ENCODE measurements around the gene ALDH3A2. TPM values are rescaled to one million over a fixed set of nuclear protein-coding genes. Genes with fewer than 3 reads are reported as not detected.
A peak's percentile ranks its signal among the peaks of the same experiment; 100 is the strongest.

ALDH3A2 gene
- total RNA-seq: 34.5 and 36.7 TPM in 2 replicates

DNA sequence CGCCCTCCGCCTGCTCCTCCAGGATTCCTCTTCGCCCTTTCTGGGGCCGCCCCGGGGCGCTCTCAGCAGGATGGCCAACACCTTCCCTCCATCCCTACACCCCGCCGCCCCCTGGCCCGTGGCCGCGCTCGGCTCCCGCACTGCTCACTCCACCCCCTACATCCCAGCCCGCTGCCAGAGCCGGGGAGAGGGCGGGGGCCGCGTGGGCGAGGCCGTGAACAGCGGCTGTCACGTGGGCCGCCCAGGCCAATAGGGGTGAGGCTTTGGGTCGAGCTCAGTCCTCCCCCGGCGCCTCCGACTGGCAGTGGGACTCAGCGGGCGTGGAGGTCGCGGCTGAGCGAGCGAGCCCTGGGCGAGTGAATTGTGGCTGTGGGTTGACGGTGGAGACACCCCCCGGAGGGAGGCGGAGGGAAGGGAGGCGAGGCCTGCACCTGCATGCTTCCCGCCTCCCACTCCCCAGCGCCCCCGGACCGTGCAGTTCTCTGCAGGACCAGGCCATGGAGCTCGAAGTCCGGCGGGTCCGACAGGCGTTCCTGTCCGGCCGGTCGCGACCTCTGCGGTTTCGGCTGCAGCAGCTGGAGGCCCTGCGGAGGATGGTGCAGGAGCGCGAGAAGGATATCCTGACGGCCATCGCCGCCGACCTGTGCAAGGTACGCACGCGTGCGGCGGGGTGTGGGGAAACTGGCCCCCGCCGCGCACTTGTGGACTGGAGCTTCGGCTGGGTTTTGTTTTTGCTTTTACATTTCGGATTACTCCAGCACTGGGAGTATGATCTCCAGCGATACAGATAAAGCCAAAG is at the start of gene ALDH3A2:
TSS of gene ALDH3A2 (plus strand) at position 277 of the 799 bp plus-strand sequence. CDS start at position 498, 221 bp downstream.
- DNase-seq (ENCODE audit: low read depth): peak; percentile 93
- H3K4me3 ChIP-seq (ENCODE audit: low read depth, low read length): peak within 1 kb of the TSS; percentile 83
- TF ChIP-seq, protein P1, sequence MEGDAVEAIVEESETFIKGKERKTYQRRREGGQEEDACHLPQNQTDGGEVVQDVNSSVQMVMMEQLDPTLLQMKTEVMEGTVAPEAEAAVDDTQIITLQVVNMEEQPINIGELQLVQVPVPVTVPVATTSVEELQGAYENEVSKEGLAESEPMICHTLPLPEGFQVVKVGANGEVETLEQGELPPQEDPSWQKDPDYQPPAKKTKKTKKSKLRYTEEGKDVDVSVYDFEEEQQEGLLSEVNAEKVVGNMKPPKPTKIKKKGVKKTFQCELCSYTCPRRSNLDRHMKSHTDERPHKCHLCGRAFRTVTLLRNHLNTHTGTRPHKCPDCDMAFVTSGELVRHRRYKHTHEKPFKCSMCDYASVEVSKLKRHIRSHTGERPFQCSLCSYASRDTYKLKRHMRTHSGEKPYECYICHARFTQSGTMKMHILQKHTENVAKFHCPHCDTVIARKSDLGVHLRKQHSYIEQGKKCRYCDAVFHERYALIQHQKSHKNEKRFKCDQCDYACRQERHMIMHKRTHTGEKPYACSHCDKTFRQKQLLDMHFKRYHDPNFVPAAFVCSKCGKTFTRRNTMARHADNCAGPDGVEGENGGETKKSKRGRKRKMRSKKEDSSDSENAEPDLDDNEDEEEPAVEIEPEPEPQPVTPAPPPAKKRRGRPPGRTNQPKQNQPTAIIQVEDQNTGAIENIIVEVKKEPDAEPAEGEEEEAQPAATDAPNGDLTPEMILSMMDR (IDR thresholded peaks at IDR 0.05; ENCODE audit: insufficient read depth, low read depth, low read length): no peak

DNA sequence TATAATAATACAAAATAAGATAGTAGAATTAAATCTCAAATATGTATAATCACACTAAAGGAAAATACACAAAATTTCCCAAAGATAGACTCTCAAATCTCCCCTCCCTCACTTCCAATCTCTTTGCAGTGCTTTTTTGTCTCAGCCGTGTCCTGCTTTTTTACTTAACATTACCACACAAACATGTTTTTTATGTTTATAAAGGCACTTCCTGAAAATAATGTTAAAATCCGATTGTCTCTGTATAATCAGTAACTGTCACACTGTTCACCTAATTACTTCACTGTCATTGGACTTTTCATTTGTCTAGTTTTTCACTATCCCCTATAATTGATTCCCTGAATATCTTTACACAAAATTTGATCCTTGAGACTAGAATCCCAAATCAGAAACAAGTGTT is 38.2 kb upstream of the ALDH3A2 start:
- TF ChIP-seq, protein P1 (IDR thresholded peaks at IDR 0.05; ENCODE audit: insufficient read depth, low read depth, low read length): no peak
- H3K4me3 ChIP-seq (ENCODE audit: low read depth, low read length): no peak overlapping the region
- no peak for DNase-seq (ENCODE audit: low read depth)

DNA sequence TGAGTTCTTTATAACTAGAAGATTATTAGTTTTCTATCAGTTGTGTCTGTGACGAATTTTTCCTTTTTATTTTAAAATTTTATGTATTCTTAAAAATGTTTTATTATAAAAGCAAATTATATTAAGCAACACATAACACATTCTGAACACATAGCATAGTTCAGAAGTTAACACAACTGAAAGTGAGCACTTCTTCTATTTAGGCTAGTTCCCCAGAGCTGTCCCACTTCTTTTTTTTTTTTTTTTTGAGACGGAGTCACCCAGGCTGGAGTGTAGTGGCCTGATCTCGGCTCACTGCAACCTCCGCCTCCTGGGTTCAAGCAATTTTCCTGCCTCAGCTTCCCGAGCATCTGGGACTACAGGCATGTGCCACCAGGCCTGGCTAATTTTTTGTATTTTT is 37.7 kb upstream of the ALDH3A2 start:
- H3K4me3 ChIP-seq (ENCODE audit: low read depth, low read length): no peak overlapping the region
- DNase-seq (ENCODE audit: low read depth): no peak
- TF ChIP-seq, protein P1 (IDR thresholded peaks at IDR 0.05; ENCODE audit: insufficient read depth, low read depth, low read length): no peak

DNA sequence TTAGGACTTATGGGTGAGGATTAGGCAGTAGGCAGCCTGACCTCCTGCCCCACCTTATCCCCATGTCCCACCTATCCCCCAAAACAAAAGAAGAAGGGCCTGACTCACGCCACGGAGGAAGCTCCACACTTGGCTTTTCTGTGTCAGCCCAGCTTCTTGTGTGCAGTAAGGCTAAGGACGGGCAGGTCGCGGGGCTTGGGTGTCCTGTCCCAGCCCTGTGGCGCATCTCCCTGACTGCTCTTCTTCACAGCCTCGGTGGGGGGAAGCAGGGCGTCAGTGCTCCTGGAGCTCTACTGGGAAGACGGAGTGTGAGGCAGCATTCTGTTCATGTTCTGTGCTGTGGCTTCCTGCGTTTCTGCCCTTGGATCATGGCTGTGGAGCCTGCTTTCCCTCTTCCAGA is 34.6 kb upstream of the ALDH3A2 start:
- no peak for DNase-seq (ENCODE audit: low read depth)
- TF ChIP-seq, protein P1 (IDR thresholded peaks at IDR 0.05; ENCODE audit: insufficient read depth, low read depth, low read length): no peak
- no peak overlapping the region for H3K4me3 ChIP-seq (ENCODE audit: low read depth, low read length)

DNA sequence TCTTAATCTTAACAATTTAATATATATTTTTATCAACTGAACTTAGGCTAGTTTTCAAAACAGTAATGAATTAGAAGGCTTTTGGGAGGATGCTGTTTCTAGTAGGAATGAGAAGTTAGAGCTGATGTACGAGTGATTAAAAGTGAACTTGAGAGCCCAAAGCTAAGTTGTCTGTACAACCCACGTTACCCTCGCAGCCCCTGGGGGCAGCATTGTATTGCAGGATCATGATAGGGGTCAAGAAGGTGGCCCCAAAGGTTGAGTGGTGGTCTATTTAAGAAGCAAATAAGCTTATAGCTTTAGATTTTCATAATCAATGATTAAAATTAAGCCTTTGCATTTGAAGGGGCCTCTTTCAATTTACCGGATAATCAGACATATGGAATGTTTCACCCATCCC is 33.7 kb upstream of the ALDH3A2 start:
- no peak for DNase-seq (ENCODE audit: low read depth)
- TF ChIP-seq, protein P1 (IDR thresholded peaks at IDR 0.05; ENCODE audit: insufficient read depth, low read depth, low read length): no peak
- no peak overlapping the region for H3K4me3 ChIP-seq (ENCODE audit: low read depth, low read length)

DNA sequence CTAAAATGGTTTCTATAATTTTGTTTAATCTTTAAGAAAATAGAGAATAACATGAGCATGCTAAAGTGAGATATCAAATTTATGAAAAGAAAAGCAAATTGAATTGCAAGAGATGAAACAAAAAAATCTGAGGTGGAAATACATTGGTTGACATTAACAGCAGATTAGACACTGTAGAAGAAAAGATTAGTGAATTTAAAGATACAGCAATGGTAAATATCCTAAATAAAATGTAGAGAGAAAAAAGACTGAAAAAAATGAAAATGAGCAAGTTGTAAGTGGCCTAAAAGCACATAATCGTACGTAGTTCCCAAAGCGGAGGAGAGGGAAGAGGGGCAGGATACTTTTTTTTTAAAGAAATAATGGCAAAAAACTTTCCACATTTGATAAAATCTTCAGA is 30.5 kb upstream of the ALDH3A2 start:
- no peak for DNase-seq (ENCODE audit: low read depth)
- no peak overlapping the region for H3K4me3 ChIP-seq (ENCODE audit: low read depth, low read length)
- TF ChIP-seq, protein P1 (IDR thresholded peaks at IDR 0.05; ENCODE audit: insufficient read depth, low read depth, low read length): no peak
